Ishikawa (cell line): ENCODE measurements around the gene ID3.

ENCODE experiments used
- CEBPB ChIP-seq: IDR thresholded peaks from 2 replicates; pipeline ENCODE4 v1.6.1; 2012
- CREB1 ChIP-seq: IDR thresholded peaks from 2 replicates; pipeline ENCODE4 v1.6.1; 2012; ENCODE audit warnings: low read depth
- EGR1 ChIP-seq: IDR thresholded peaks from 2 replicates; pipeline ENCODE4 v1.6.1; 2012
- EP300 ChIP-seq: IDR thresholded peaks from 2 replicates; pipeline ENCODE4 v1.6.1; 2012; ENCODE audit warnings: borderline replicate concordance
- FOXM1 ChIP-seq: IDR thresholded peaks from 2 replicates; pipeline ENCODE4 v1.6.1; 2012; ENCODE audit warnings: low read depth, borderline replicate concordance
- MAX ChIP-seq: IDR thresholded peaks from 2 replicates; pipeline ENCODE4 v1.6.1; 2012
- NFIC ChIP-seq: IDR thresholded peaks from 2 replicates; pipeline ENCODE4 v1.6.1; 2012
- RAD21 ChIP-seq: IDR thresholded peaks from 2 replicates; pipeline ENCODE4 v1.6.1; 2012; ENCODE audit warnings: low read depth
- REST ChIP-seq: IDR thresholded peaks from 2 replicates; pipeline ENCODE4 v1.6.1; 2012; ENCODE audit warnings: low read depth, mild to moderate bottlenecking
- TAF1 ChIP-seq: IDR thresholded peaks from 2 replicates; pipeline ENCODE4 v1.6.1; 2012; ENCODE audit warnings: low read depth, mild to moderate bottlenecking
- TCF12 ChIP-seq: IDR thresholded peaks from 2 replicates; pipeline ENCODE4 v1.6.1; 2012; ENCODE audit warnings: low read depth
- TEAD4 ChIP-seq: IDR thresholded peaks from 2 replicates; pipeline ENCODE4 v1.6.1; 2012
- USF1 ChIP-seq: IDR thresholded peaks from 2 replicates; pipeline ENCODE4 v1.6.1; 2012
- YY1 ChIP-seq: IDR thresholded peaks from 2 replicates; pipeline ENCODE4 v1.6.1; 2012; ENCODE audit warnings: low read depth
- ZBTB7A ChIP-seq: IDR thresholded peaks from 2 replicates; pipeline ENCODE4 v1.6.1; 2012; ENCODE audit warnings: low read depth

Gene ID3

GRCh38 chr1:23559136-23559984 lies at the start of gene ID3:
ID3 (minus strand) TSS chr1:23559501; CDS start chr1:23559426, 75 bp downstream.
- TF ChIP-seq MAX (peak; percentile 74), FOXM1 (no peak), YY1 (peak; percentile 17; the same call in 1 of the 2 replicates), TEAD4 (peak; percentile 29), USF1 (no peak), NFIC (no peak; the same call in 1 of the 2 replicates), CEBPB (no peak), RAD21 (no peak), EGR1 (peak; percentile 24; the same call in 1 of the 2 replicates), EP300 (0 out of 2 replicates have a peak, but pooled peaks have one; percentile 18), CREB1 (0 out of 2 replicates have a peak, but pooled peaks have one; percentile 4), REST (no peak), ZBTB7A (no peak; the same call in 1 of the 2 replicates), TCF12 (no peak; the same call in 1 of the 2 replicates), TAF1 (peak; percentile 56; the same call in 1 of the 2 replicates)

- TF ChIP-seq NFIC = peak; percentile 52; the same call in 1 of the 2 replicates
- TF ChIP-seq TCF12 = no peak
These were observed 48.6 kb upstream of the ID3 start for GRCh38 chr1:23607944-23608343.

GRCh38 chr1:23601968-23602876 lies 42.9 kb upstream of the ID3 start:
- TF ChIP-seq REST = no peak
- no peak for TF ChIP-seq RAD21
- no peak for TF ChIP-seq MAX
- no peak for TF ChIP-seq ZBTB7A
- no peak for TF ChIP-seq TAF1
- no peak for TF ChIP-seq EP300
- no peak for TF ChIP-seq YY1
- no peak for TF ChIP-seq NFIC
- no peak for TF ChIP-seq CEBPB
- no peak for TF ChIP-seq TCF12
- no peak for TF ChIP-seq CREB1

GRCh38 chr1:23601135-23601967 lies 42.0 kb upstream of the ID3 start:
- TF ChIP-seq TAF1 = no peak
- TF ChIP-seq YY1 = no peak

GRCh38 chr1:23600283-23600682 lies 41.0 kb upstream of the ID3 start:
- TF ChIP-seq EGR1 (no peak), NFIC (no peak), ZBTB7A (no peak), MAX (no peak), USF1 (no peak), FOXM1 (no peak), EP300 (no peak), CEBPB (no peak), RAD21 (no peak), REST (no peak), TEAD4 (no peak), TAF1 (no peak)
